NCI-H2029 treated with DMSO at 0.1 percent for 48 hours (cell line): ENCODE measurements around the gene CHIT1.

Experiments used
- DNase-seq: peaks from one replicate; lab custom pipeline; 2025; lab: John Stamatoyannopoulos, UW

Gene CHIT1

GRCh38 chr1:203216274-203217138 is 13.0 kb downstream of the CHIT1 start:
- DNase-seq, result peak; percentile 30

GRCh38 chr1:203215573-203215972 is 13.9 kb downstream of the CHIT1 start:
- no peak for DNase-seq

- no peak for DNase-seq
Observed at GRCh38 chr1:203214871-203215270, 14.6 kb downstream of the CHIT1 start.

GRCh38 chr1:203213126-203213525 is 16.3 kb downstream of the CHIT1 start:
- DNase-seq, result no peak

- no peak for DNase-seq
Observed at GRCh38 chr1:203211812-203212211, 17.7 kb downstream of the CHIT1 start.

- no peak for DNase-seq
Observed at GRCh38 chr1:203210988-203211387, 18.5 kb downstream of the CHIT1 start.

GRCh38 chr1:203210350-203210749 is 19.1 kb downstream of the CHIT1 start:
- no peak for DNase-seq

GRCh38 chr1:203208181-203208580 is 21.3 kb downstream of the CHIT1 start:
- no peak for DNase-seq

GRCh38 chr1:203207751-203208150 is 21.7 kb downstream of the CHIT1 start:
- DNase-seq, result no peak

- DNase-seq, result no peak
Observed at GRCh38 chr1:203206129-203206687, 23.3 kb downstream of the CHIT1 start.

- no peak for DNase-seq
Observed at GRCh38 chr1:203204756-203205155, 24.7 kb downstream of the CHIT1 start.

- DNase-seq, result no peak
Observed at GRCh38 chr1:203202431-203203245, 26.8 kb downstream of the CHIT1 start.

- DNase-seq, result no peak
Observed at GRCh38 chr1:203201516-203202205, 27.8 kb downstream of the CHIT1 start.

GRCh38 chr1:203200916-203201315 is 28.6 kb downstream of the CHIT1 start:
- no peak for DNase-seq

GRCh38 chr1:203199816-203200571 is 29.5 kb downstream of the CHIT1 start:
- DNase-seq, result no peak

- no peak for DNase-seq
Observed at GRCh38 chr1:203199481-203199815, 30.0 kb downstream of the CHIT1 start.

GRCh38 chr1:203199002-203199401 is 30.5 kb downstream of the CHIT1 start:
- DNase-seq, result no peak

- no peak for DNase-seq
Observed at GRCh38 chr1:203197625-203198024, 31.8 kb downstream of the CHIT1 start.

GRCh38 chr1:203196371-203196770 is 33.1 kb downstream of the CHIT1 start:
- no peak for DNase-seq

GRCh38 chr1:203190949-203191348 is 38.5 kb downstream of the CHIT1 start:
- DNase-seq, result no peak

- no peak for DNase-seq
Observed at GRCh38 chr1:203189951-203190352, 39.5 kb downstream of the CHIT1 start.
